Measurements from ENCODE around the gene BPIFB2. TPM values are rescaled to one million over a fixed set of nuclear protein-coding genes. Genes with fewer than 3 reads are reported as not detected.

The BPIFB2 gene
- total and polyA plus RNA-seq, 4 donors = 0.33 to 3.7 (median 1.5) TPM

GRCh38 chr20:33065785-33066184, 58.3 kb downstream of the BPIFB2 start:
- no peak overlapping the region for H3K4me3 ChIP-seq (ENCODE audit: low read depth in 1 of 3, low read length in 3 of 3)
- 88% methylated on average over 9 of the region's 9 CpGs for WGBS
- H3K4me1 ChIP-seq (ENCODE audit: control insufficient read depth in 4 of 4, insufficient read depth in 4 of 4, low read length in 3 of 4) = no peaks in the 10 kb centered on the region
- no peaks in the 10 kb centered on the region for H3K36me3 ChIP-seq (ENCODE audit: control insufficient read depth in 4 of 4, insufficient read depth in 3 of 4, low read depth in 1 of 4, low read length in 3 of 4)
- no peaks in the 10 kb centered on the region for H3K9me3 ChIP-seq (ENCODE audit: control insufficient read depth in 4 of 4, low read length in 3 of 4)
- TF ChIP-seq YY1 (IDR thresholded peaks at IDR 0.05) = no peak
- TF ChIP-seq GABPA (IDR thresholded peaks at IDR 0.05 in 1 of 2, conservative IDR thresholded peaks at IDR 0.05 in 1 of 2) = no peak
- no peak for TF ChIP-seq SP1 (IDR thresholded peaks at IDR 0.05)
- TF ChIP-seq NR2F2 (IDR thresholded peaks at IDR 0.05) = no peak
- no peak for TF ChIP-seq FOXA1 (IDR thresholded peaks at IDR 0.05)
- TF ChIP-seq FOXA2 (IDR thresholded peaks at IDR 0.05) = no peak
- no peak for TF ChIP-seq CTCF (IDR thresholded peaks at IDR 0.05; ENCODE audit: low read depth, low read length, missing input control)
- no peak for DNase-seq (ENCODE audit: low spot score)
- H3K27ac ChIP-seq (ENCODE audit: low read depth in 1 of 2, low read length in 2 of 2) = no peak overlapping the region
- H3K9ac ChIP-seq (ENCODE audit: low read depth in 1 of 2, low read length in 2 of 2) = no peak overlapping the region
- no peaks in the 10 kb centered on the region for H3K27me3 ChIP-seq (ENCODE audit: control insufficient read depth in 4 of 4, insufficient read depth in 4 of 4, low read length in 3 of 4)

GRCh38 chr20:33067806-33068205, 60.3 kb downstream of the BPIFB2 start:
- no peak for TF ChIP-seq REST (IDR thresholded peaks at IDR 0.05)
- no peak for TF ChIP-seq JUND (IDR thresholded peaks at IDR 0.05)
- TF ChIP-seq CTCF (IDR thresholded peaks at IDR 0.05; ENCODE audit: low read depth, low read length, missing input control) = no peak
- no peak overlapping the region for H3K27ac ChIP-seq (ENCODE audit: low read depth in 1 of 2, low read length in 2 of 2)
- no peaks in the 10 kb centered on the region for H3K4me1 ChIP-seq (ENCODE audit: control insufficient read depth in 4 of 4, insufficient read depth in 4 of 4, low read length in 3 of 4)
- no peaks in the 10 kb centered on the region for H3K9me3 ChIP-seq (ENCODE audit: control insufficient read depth in 4 of 4, low read length in 3 of 4)
- no peak overlapping the region for H3K4me3 ChIP-seq (ENCODE audit: low read depth in 1 of 3, low read length in 3 of 3)
- H3K36me3 ChIP-seq (ENCODE audit: control insufficient read depth in 4 of 4, insufficient read depth in 3 of 4, low read depth in 1 of 4, low read length in 3 of 4) = no peaks in the 10 kb centered on the region
- WGBS = 78% methylated on average over 3 of the region's 3 CpGs
- H3K9ac ChIP-seq (ENCODE audit: low read depth in 1 of 2, low read length in 2 of 2) = no peak overlapping the region
- H3K27me3 ChIP-seq (ENCODE audit: control insufficient read depth in 4 of 4, insufficient read depth in 4 of 4, low read length in 3 of 4) = no peaks in the 10 kb centered on the region
- no peak for DNase-seq (ENCODE audit: low spot score)

Measured in liver (tissue), 9 donors.